H1 (cell line): ENCODE measurements around the gene C6orf163. TPM values are rescaled to one million over a fixed set of nuclear protein-coding genes. Genes with fewer than 3 reads are reported as not detected.

Experiments
- CTCF ChIA-PET: fragments of 300-600 bp; sonication (Branson Sonifier 250); formaldehyde crosslinking; loops from one replicate; lab custom pipeline; 2021; ENCODE audit not compliant: partially characterized antibody; lab: Charles Lee
- POLR2A ChIA-PET: fragments of 300-600 bp; sonication (Branson Sonifier 250); formaldehyde crosslinking; loops from one replicate; lab custom pipeline; 2021; ENCODE audit warnings: inconsistent platforms; ENCODE audit not compliant: partially characterized antibody; lab: Charles Lee
- DNase-seq, 2 experiments: peaks; one replicate each; pipeline versions ENCODE4 v3.0.0 to v3.0.0-alpha.2; 2010 to 2022; ENCODE audit warnings: low spot score in 2 of 2, low read depth in 1 of 2, mixed read lengths in 1 of 2
- FAIRE-seq: peaks from 2 replicates; lab custom pipeline; 2011; peaks lifted over from hg19 to GRCh38; lab: Jason Lieb, UNC
- H2AFZ ChIP-seq: 2 replicates; pipeline ENCODE4 v1.8.1; 2012; ENCODE audit warnings: low read length, inconsistent platforms
- H2AK5ac ChIP-seq: 2 replicates; pipeline ENCODE4 v1.6.1; 2013; ENCODE audit warnings: low read depth, low read length
- H2BK120ac ChIP-seq: replicated peaks from 2 replicates; pipeline ENCODE3; 2013; ENCODE audit warnings: low read depth, low read length, inconsistent platforms
- H2BK12ac ChIP-seq: 2 replicates; pipeline ENCODE4 v1.6.1; 2013; ENCODE audit warnings: low read depth, low read length
- H2BK15ac ChIP-seq: 2 replicates; pipeline ENCODE4 v1.6.1; 2013; ENCODE audit warnings: low read length
- H2BK20ac ChIP-seq: 2 replicates; pipeline ENCODE4 v1.6.1; 2013; ENCODE audit warnings: low read length
- H2BK5ac ChIP-seq: 2 replicates; pipeline ENCODE4 v1.6.1; 2013; ENCODE audit warnings: low read depth, low read length
- H3K14ac ChIP-seq: 2 replicates; pipeline ENCODE4 v1.6.1; 2013; ENCODE audit warnings: inconsistent platforms; ENCODE audit not compliant: insufficient read length
- H3K18ac ChIP-seq: 2 replicates; pipeline ENCODE4 v1.6.1; 2013; ENCODE audit warnings: low read length; ENCODE audit errors: extremely low read depth
- H3K23ac ChIP-seq: 2 replicates; pipeline ENCODE4 v1.6.1; 2013; ENCODE audit warnings: inconsistent platforms; ENCODE audit not compliant: insufficient read length
- H3K23me2 ChIP-seq: 2 replicates; pipeline ENCODE4 v1.6.1; 2013; ENCODE audit warnings: low read depth, low read length
- H3K27ac ChIP-seq: 2 replicates; pipeline ENCODE4 v1.6.1; 2011; ENCODE audit warnings: low read depth, low read length, inconsistent platforms
- H3K27me3 ChIP-seq, 4 experiments: replicated peaks in 1 of 4; 1 replicate in 1 of 4; 2 replicates in 3 of 4; pipeline versions ENCODE4 v1.6.1 to v1.8.1; 2011 to 2013; ENCODE audit warnings: low read length in 3 of 4, mild to moderate bottlenecking in 3 of 4, inconsistent platforms in 2 of 4, mixed read lengths in 2 of 4, moderate library complexity in 1 of 4; ENCODE audit not compliant: control insufficient read depth in 3 of 4, insufficient read depth in 3 of 4; ENCODE audit errors: extremely low read depth in 1 of 4
- H3K36me3 ChIP-seq, 4 experiments: 2 replicates each; pipeline versions ENCODE4 v1.6.1 to v1.8.1; 2011 to 2013; ENCODE audit warnings: mild to moderate bottlenecking in 4 of 4, low read length in 3 of 4, moderate library complexity in 2 of 4, control low read depth in 1 of 4, inconsistent platforms in 1 of 4; ENCODE audit not compliant: insufficient read depth in 4 of 4, control insufficient read depth in 2 of 4
- H3K4ac ChIP-seq: replicated peaks from 2 replicates; pipeline ENCODE3; 2013; ENCODE audit warnings: low read length, low read depth, mixed read lengths, inconsistent platforms; ENCODE audit not compliant: insufficient read length
- H3K4me1 ChIP-seq, 4 experiments: replicated peaks in 1 of 4; 1 replicate in 1 of 4; 2 replicates in 3 of 4; pipeline versions ENCODE4 v1.6.1 to v1.8.1; 2011 to 2013; ENCODE audit warnings: low read length in 3 of 4, inconsistent platforms in 2 of 4, mixed read lengths in 1 of 4; ENCODE audit not compliant: insufficient read depth in 4 of 4, control insufficient read depth in 3 of 4
- H3K4me2 ChIP-seq, 2 experiments: 2 replicates each; pipeline versions ENCODE4 v1.6.1 to v1.8.1; 2011 to 2013; ENCODE audit warnings: low read depth in 2 of 2, low read length in 2 of 2, control low read depth in 1 of 2, inconsistent platforms in 1 of 2, mild to moderate bottlenecking in 1 of 2; ENCODE audit not compliant: insufficient read depth in 1 of 2
- H3K4me3 ChIP-seq, 4 experiments: fragments of 200-600, 300-600 bp in 1 of 4; sonication (generic), shearing (Covaris generic), sonication (Bioruptor Twin) in 1 of 4; 2 replicates each; pipeline versions ENCODE4 v1.5.1 to v1.8.1; 2011 to 2016; ENCODE audit warnings: low read length in 4 of 4, low read depth in 3 of 4, control low read depth in 2 of 4, inconsistent platforms in 2 of 4, mild to moderate bottlenecking in 2 of 4, mixed read lengths in 1 of 4, moderate library complexity in 1 of 4; ENCODE audit not compliant: insufficient read depth in 2 of 4; ENCODE audit errors: extremely low read depth in 1 of 4
- H3K56ac ChIP-seq: replicated peaks from 2 replicates; pipeline ENCODE3; 2013; ENCODE audit warnings: low read depth, mild to moderate bottlenecking, mixed read lengths, low read length, inconsistent platforms; ENCODE audit not compliant: insufficient read length
- H3K79me1 ChIP-seq: 2 replicates; pipeline ENCODE4 v1.6.1; 2013; ENCODE audit warnings: low read depth, low read length, control low read depth
- H3K79me2 ChIP-seq, 2 experiments: 2 replicates each; pipeline versions ENCODE4 v1.6.1 to v1.8.1; 2012 to 2013; ENCODE audit warnings: low read length in 2 of 2, mild to moderate bottlenecking in 2 of 2, inconsistent platforms in 1 of 2; ENCODE audit not compliant: insufficient read depth in 2 of 2, control insufficient read depth in 1 of 2
- H3K9ac ChIP-seq, 4 experiments: replicated peaks in 1 of 4; 1 replicate in 1 of 4; 2 replicates in 3 of 4; pipeline versions ENCODE4 v1.6.1 to v1.8.1; 2011 to 2013; ENCODE audit warnings: low read depth in 3 of 4, low read length in 3 of 4, control low read depth in 2 of 4, mild to moderate bottlenecking in 2 of 4, moderate library complexity in 2 of 4, inconsistent platforms in 1 of 4; ENCODE audit errors: extremely low read depth in 1 of 4
- H3K9me3 ChIP-seq, 2 experiments: 2 replicates each; pipeline versions ENCODE4 v1.6.1 to v1.8.1; 2012 to 2013; ENCODE audit warnings: mild to moderate bottlenecking in 2 of 2, moderate library complexity in 2 of 2, control low read depth in 1 of 2, inconsistent platforms in 1 of 2, low read depth in 1 of 2, low read length in 1 of 2, mixed read lengths in 1 of 2; ENCODE audit not compliant: insufficient read depth in 2 of 2
- H4K20me1 ChIP-seq, 2 experiments: replicated peaks in 1 of 2; 2 replicates each; pipeline versions ENCODE3 to v1.8.1; 2011 to 2013; ENCODE audit warnings: inconsistent platforms in 2 of 2, low read length in 2 of 2, mild to moderate bottlenecking in 1 of 2; ENCODE audit not compliant: insufficient read depth in 2 of 2, control insufficient read depth in 1 of 2
- H4K5ac ChIP-seq: 2 replicates; pipeline ENCODE4 v1.6.1; 2013; ENCODE audit warnings: low read length, low read depth, mixed read lengths, inconsistent platforms; ENCODE audit not compliant: insufficient read length
- H4K8ac ChIP-seq: 2 replicates; pipeline ENCODE4 v1.8.0; 2013; ENCODE audit warnings: mild to moderate bottlenecking, moderate library complexity, low read length, inconsistent platforms; ENCODE audit not compliant: insufficient read depth; ENCODE audit errors: extremely low read depth
- H4K91ac ChIP-seq: replicated peaks from 2 replicates; pipeline ENCODE3; 2013; ENCODE audit warnings: low read length, mixed read lengths, inconsistent platforms; ENCODE audit not compliant: insufficient read length
- EP300 ChIP-seq, 2 experiments: IDR thresholded peaks; 1 replicate in 1 of 2; 2 replicates in 1 of 2; pipeline ENCODE4 v1.6.1; 2011 to 2012; ENCODE audit warnings: low read depth in 2 of 2, low read length in 2 of 2, mild to moderate bottlenecking in 2 of 2, borderline replicate concordance in 1 of 2, inconsistent platforms in 1 of 2, moderate library complexity in 1 of 2
- HDAC6 ChIP-seq: IDR thresholded peaks from one replicate; pipeline ENCODE4 v1.7.1; 2012; ENCODE audit warnings: low read depth, mild to moderate bottlenecking, inconsistent platforms, low read length, moderate library complexity
- JUND ChIP-seq: IDR thresholded peaks from 2 replicates; pipeline ENCODE4 v1.6.1; 2011; ENCODE audit warnings: mild to moderate bottlenecking, improper control_type of control experiment, low read length
- KDM1A ChIP-seq: fragments of 200-600, 300-600 bp; sonication (generic); IDR thresholded peaks from 2 replicates; pipeline ENCODE4 v1.7.1; 2016; ENCODE audit warnings: mild to moderate bottlenecking, low read length, borderline replicate concordance
- PHF8 ChIP-seq: fragments of 200-600 bp; sonication (generic); conservative IDR thresholded peaks from 2 replicates; pipeline ENCODE4 v1.7.1; 2012; ENCODE audit warnings: low read depth, mild to moderate bottlenecking, inconsistent platforms, low read length, moderate library complexity
- POLR2AphosphoS5 ChIP-seq: IDR thresholded peaks from 2 replicates; pipeline ENCODE4 v1.6.1; 2011; ENCODE audit warnings: low read depth, low read length
- RNF2 ChIP-seq: fragments of 200-900, 300-1000 bp; sonication (generic); IDR thresholded peaks from 2 replicates; pipeline ENCODE4 v1.7.1; 2016; ENCODE audit warnings: borderline replicate concordance, low read depth, mild to moderate bottlenecking, antibody characterized with exemption, low read length; ENCODE audit not compliant: poor library complexity, severe bottlenecking; ENCODE audit errors: missing control alignments
- SIX5 ChIP-seq: IDR thresholded peaks from 2 replicates; pipeline ENCODE4 v1.6.1; 2011; ENCODE audit warnings: mild to moderate bottlenecking, low read depth, low read length
- TBP ChIP-seq: IDR thresholded peaks from 2 replicates; pipeline ENCODE4 v1.6.1; 2011; ENCODE audit warnings: low read depth, low read length, improper control_type of control experiment
- TCF12 ChIP-seq: IDR thresholded peaks from 2 replicates; pipeline ENCODE4 v1.6.1; 2011; ENCODE audit warnings: low read depth, mild to moderate bottlenecking, low read length
- WGBS, 2 experiments: shearing (Covaris generic) in 1 of 2; methylation state at CpG; one replicate each; pipeline versions ENCODE4 v1.1.6 to v1.1.7; 2013 to 2015; ENCODE audit warnings: low lambda C conversion rate in 2 of 2, mixed read lengths in 2 of 2, inconsistent platforms in 1 of 2, low coverage in 1 of 2, missing lambda C conversion rate in 1 of 2; ENCODE audit not compliant: insufficient replicate concordance in 2 of 2, insufficient coverage in 1 of 2, insufficient read length in 1 of 2; ENCODE audit errors: extremely low coverage in 1 of 2, missing lambda C conversion rate in 1 of 2; 5-methylcytosine and 5-hydroxymethylcytosine counted together
- polyA plus RNA-seq, 7 experiments: library from polyadenylated mRNA; depleted of rRNA in 3 of 7; stranded (reverse) in 5 of 7; unstranded in 2 of 7; fragments of >200 nt in 5 of 7; fragments of 200-250 nt in 2 of 7; gene quantifications; 1 replicate in 5 of 7; 2 replicates in 1 of 7; 4 replicates in 1 of 7; pipeline versions ENCODE4 v1.2.1 to v1.2.3, GENCODE V29; 2011 to 2013; ENCODE audit warnings: missing spikeins in 2 of 7, mixed read lengths in 2 of 7
- total RNA-seq: library from RNA; stranded (reverse); fragmentation: NEBNext Ultra II Directional; extraction: Animal tissue kit (Norgen Biotek cat#: 25700); gene quantifications from 2 replicates; pipeline ENCODE4 v1.2.1, GENCODE V29; 2021
- TF ChIP-seq, protein P1 (sequence below), 3 experiments: IDR thresholded peaks; 1 replicate in 2 of 3; 2 replicates in 1 of 3; pipeline versions ENCODE4 v1.5.1 to v1.6.1; 2011; ENCODE audit warnings: low read length in 3 of 3, mild to moderate bottlenecking in 3 of 3, inconsistent platforms in 2 of 3, low read depth in 1 of 3, moderate library complexity in 1 of 3; ENCODE audit not compliant: insufficient read depth in 1 of 3; ENCODE audit errors: control extremely low read depth in 1 of 3

C6orf163 gene
- total and polyA plus RNA-seq, 2 of the 8 experiments (the other 6 are each of a cell fraction or from before 2014, with no cell fraction given), result 0.36 to 1.5 TPM

DNA sequence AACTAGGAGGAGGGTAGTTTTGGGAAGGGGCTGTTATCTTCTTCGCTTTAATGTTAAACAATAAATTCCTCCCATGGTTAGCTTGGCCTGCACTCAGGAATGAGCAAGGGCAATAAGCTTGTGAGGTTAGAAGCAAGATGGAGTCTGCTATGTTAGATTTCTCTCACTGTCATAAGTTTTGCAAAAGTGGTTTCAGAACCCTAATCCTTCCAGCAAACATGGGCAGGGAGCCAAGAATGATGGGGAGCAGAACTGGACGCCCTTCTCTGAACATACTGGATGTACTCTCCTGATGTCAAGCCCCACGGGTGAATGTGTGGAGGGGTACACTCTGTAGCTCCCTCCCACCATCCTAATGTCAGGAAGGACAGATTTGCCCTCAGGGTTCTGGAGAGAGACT is 22.3 kb downstream of the C6orf163 start:
- Histone ChIP-seq H3K9ac (no peak overlapping the region), H3K79me2 (no peaks in the 10 kb centered on the region), H2BK15ac (no peak overlapping the region), H3K27ac (no peak overlapping the region), H3K23me2 (no peaks in the 10 kb centered on the region), H4K91ac (no peak overlapping the region), H2BK120ac (no peak overlapping the region), H3K18ac (no peak overlapping the region), H2BK20ac (no peak overlapping the region), H3K23ac (no peak overlapping the region), H2BK5ac (no peak overlapping the region), H3K9me3 (peaks cover 19 to 22% of the 10 kb centered on the region in 2 experiments; a peak in 3 of 4 replicates), H4K20me1 (no peaks in the 10 kb centered on the region), H3K4me1 (no peaks in the 10 kb centered on the region), H3K14ac (no peak overlapping the region), H3K27me3 (no peaks in the 10 kb centered on the region), H3K4ac (no peak overlapping the region), H3K4me3 (no peak overlapping the region), H3K36me3 (no peaks in the 10 kb centered on the region), H2AK5ac (no peak overlapping the region), H4K8ac (no peak overlapping the region), H4K5ac (no peak overlapping the region), H2BK12ac (no peak overlapping the region), H3K79me1 (no peaks in the 10 kb centered on the region), H3K4me2 (no peak overlapping the region), H3K56ac (no peak overlapping the region), H2AFZ (no peak overlapping the region)
- CTCF ChIA-PET, result no interaction called here
- WGBS, 2 experiments, result 90% methylated on average over 3 of the region's 3 CpGs; no CpG with 5 or more reads in 1 of the 2 experiments
- DNase-seq, result no peak
- FAIRE-seq, result no peak
- POLR2A ChIA-PET, result no interaction called here
- TF ChIP-seq JUND (no peak), PHF8 (no peak), POLR2AphosphoS5 (no peak), RNF2 (no peak), TCF12 (no peak), KDM1A (no peak), HDAC6 (no peak), TBP (no peak), SIX5 (no peak), EP300 (IDR thresholded peaks at IDR 0.05; ENCODE audit: borderline replicate concordance in 1 of 2, low read depth in 2 of 2, low read length in 2 of 2) (no peak)
- TF ChIP-seq, protein P1, sequence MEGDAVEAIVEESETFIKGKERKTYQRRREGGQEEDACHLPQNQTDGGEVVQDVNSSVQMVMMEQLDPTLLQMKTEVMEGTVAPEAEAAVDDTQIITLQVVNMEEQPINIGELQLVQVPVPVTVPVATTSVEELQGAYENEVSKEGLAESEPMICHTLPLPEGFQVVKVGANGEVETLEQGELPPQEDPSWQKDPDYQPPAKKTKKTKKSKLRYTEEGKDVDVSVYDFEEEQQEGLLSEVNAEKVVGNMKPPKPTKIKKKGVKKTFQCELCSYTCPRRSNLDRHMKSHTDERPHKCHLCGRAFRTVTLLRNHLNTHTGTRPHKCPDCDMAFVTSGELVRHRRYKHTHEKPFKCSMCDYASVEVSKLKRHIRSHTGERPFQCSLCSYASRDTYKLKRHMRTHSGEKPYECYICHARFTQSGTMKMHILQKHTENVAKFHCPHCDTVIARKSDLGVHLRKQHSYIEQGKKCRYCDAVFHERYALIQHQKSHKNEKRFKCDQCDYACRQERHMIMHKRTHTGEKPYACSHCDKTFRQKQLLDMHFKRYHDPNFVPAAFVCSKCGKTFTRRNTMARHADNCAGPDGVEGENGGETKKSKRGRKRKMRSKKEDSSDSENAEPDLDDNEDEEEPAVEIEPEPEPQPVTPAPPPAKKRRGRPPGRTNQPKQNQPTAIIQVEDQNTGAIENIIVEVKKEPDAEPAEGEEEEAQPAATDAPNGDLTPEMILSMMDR (IDR thresholded peaks at IDR 0.05; ENCODE audit: control extremely low read depth in 1 of 3, insufficient read depth in 1 of 3, low read depth in 1 of 3, low read length in 3 of 3), result no peak
